ENCODE data around the gene ZNF35.

DNA sequence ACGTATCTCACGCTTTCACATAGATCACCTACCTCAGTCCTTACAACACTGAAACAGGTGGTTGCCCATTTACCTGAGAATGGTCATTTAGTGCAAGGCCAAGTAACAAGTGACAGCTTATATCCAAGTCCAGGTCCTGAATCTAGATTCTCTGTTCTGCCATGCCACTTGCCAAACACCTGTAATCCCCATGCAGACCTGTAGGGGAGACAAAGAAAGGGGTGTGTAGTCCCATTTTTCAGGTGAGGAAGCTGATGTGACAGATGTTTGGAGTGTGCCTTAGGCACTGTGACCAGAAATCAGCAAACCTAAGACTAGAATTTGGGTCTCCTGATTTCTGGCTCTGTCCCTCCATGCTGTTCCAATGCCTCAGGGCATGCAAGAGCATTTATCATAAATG is 12.7 kb downstream of the ZNF35 start:
- TF ChIP-seq, protein P1, sequence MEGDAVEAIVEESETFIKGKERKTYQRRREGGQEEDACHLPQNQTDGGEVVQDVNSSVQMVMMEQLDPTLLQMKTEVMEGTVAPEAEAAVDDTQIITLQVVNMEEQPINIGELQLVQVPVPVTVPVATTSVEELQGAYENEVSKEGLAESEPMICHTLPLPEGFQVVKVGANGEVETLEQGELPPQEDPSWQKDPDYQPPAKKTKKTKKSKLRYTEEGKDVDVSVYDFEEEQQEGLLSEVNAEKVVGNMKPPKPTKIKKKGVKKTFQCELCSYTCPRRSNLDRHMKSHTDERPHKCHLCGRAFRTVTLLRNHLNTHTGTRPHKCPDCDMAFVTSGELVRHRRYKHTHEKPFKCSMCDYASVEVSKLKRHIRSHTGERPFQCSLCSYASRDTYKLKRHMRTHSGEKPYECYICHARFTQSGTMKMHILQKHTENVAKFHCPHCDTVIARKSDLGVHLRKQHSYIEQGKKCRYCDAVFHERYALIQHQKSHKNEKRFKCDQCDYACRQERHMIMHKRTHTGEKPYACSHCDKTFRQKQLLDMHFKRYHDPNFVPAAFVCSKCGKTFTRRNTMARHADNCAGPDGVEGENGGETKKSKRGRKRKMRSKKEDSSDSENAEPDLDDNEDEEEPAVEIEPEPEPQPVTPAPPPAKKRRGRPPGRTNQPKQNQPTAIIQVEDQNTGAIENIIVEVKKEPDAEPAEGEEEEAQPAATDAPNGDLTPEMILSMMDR (conservative IDR thresholded peaks at IDR 0.05 in 1 of 2, IDR thresholded peaks at IDR 0.05 in 1 of 2; ENCODE audit: extremely low read depth in 1 of 2, insufficient read depth in 1 of 2, low read depth in 1 of 2, low read length in 2 of 2), result peak in 1 of 2 donors; percentile 11
- no peak for TF ChIP-seq EZH2 (IDR thresholded peaks at IDR 0.05; ENCODE audit: borderline replicate concordance, low read length)

All from mammary epithelial cell (primary cell).